Measurements from ENCODE around the gene MEGF9.

MEGF9 gene

GRCh38 chr9:120710110-120710981 lies 3.9 kb downstream of the MEGF9 start:
- no peaks in the 10 kb centered on the region for H3K9me3 ChIP-seq (ENCODE audit: insufficient read depth, low read length)
- H3K4me3 ChIP-seq (ENCODE audit: low read length): no peak overlapping the region
- no peaks in the 10 kb centered on the region; the same call in 1 of the 2 replicates for H3K79me2 ChIP-seq (ENCODE audit: low read length)
- no peak overlapping the region for H3K27ac ChIP-seq (ENCODE audit: low read length)
- TF ChIP-seq EZH2phosphoT487 (IDR thresholded peaks at IDR 0.05; ENCODE audit: low read depth): no peak
- TF ChIP-seq CTCF (IDR thresholded peaks at IDR 0.05; ENCODE audit: low read depth, low read length): no peak
- H3K9ac ChIP-seq (ENCODE audit: low read length): no peak overlapping the region
- H3K36me3 ChIP-seq (replicated peaks; ENCODE audit: low read depth, low read length): no peaks in the 10 kb centered on the region
- no peaks in the 10 kb centered on the region for H4K20me1 ChIP-seq (ENCODE audit: insufficient read depth, low read length)
- H3K4me2 ChIP-seq (ENCODE audit: low read length): no peak overlapping the region
- no peaks in the 10 kb centered on the region for H3K27me3 ChIP-seq (ENCODE audit: low read depth, low read length)
- no peak overlapping the region for H2AFZ ChIP-seq (ENCODE audit: low read depth, low read length)
- H3K4me1 ChIP-seq (ENCODE audit: low read length): peaks cover 14% of the 10 kb centered on the region

GRCh38 chr9:120708526-120709224 lies 5.6 kb downstream of the MEGF9 start:
- H3K27ac ChIP-seq (ENCODE audit: low read length): no peak overlapping the region
- no peak for TF ChIP-seq CTCF (IDR thresholded peaks at IDR 0.05; ENCODE audit: low read depth, low read length)
- no peaks in the 10 kb centered on the region; the same call in 1 of the 2 replicates for H3K79me2 ChIP-seq (ENCODE audit: low read length)
- H3K4me1 ChIP-seq (ENCODE audit: low read length): peaks cover 11% of the 10 kb centered on the region
- no peak overlapping the region for H2AFZ ChIP-seq (ENCODE audit: low read depth, low read length)
- no peak overlapping the region for H3K9ac ChIP-seq (ENCODE audit: low read length)
- H3K4me2 ChIP-seq (ENCODE audit: low read length): no peak overlapping the region
- H3K4me3 ChIP-seq (ENCODE audit: low read length): no peak overlapping the region
- no peaks in the 10 kb centered on the region for H3K9me3 ChIP-seq (ENCODE audit: insufficient read depth, low read length)
- H3K36me3 ChIP-seq (replicated peaks; ENCODE audit: low read depth, low read length): no peaks in the 10 kb centered on the region
- H3K27me3 ChIP-seq (ENCODE audit: low read depth, low read length): no peaks in the 10 kb centered on the region
- no peaks in the 10 kb centered on the region for H4K20me1 ChIP-seq (ENCODE audit: insufficient read depth, low read length)

GRCh38 chr9:120707170-120707569 lies 7.1 kb downstream of the MEGF9 start:
- H3K9ac ChIP-seq (ENCODE audit: low read length): no peak overlapping the region
- no peak overlapping the region for H2AFZ ChIP-seq (ENCODE audit: low read depth, low read length)
- H3K9me3 ChIP-seq (ENCODE audit: insufficient read depth, low read length): no peaks in the 10 kb centered on the region
- H4K20me1 ChIP-seq (ENCODE audit: insufficient read depth, low read length): no peaks in the 10 kb centered on the region
- H3K4me3 ChIP-seq (ENCODE audit: low read length): no peak overlapping the region
- H3K79me2 ChIP-seq (ENCODE audit: low read length): no peaks in the 10 kb centered on the region
- H3K27ac ChIP-seq (ENCODE audit: low read length): no peak overlapping the region
- no peak overlapping the region for H3K4me2 ChIP-seq (ENCODE audit: low read length)
- H3K36me3 ChIP-seq (replicated peaks; ENCODE audit: low read depth, low read length): no peaks in the 10 kb centered on the region
- no peaks in the 10 kb centered on the region for H3K4me1 ChIP-seq (ENCODE audit: low read length)
- TF ChIP-seq EZH2phosphoT487 (IDR thresholded peaks at IDR 0.05; ENCODE audit: low read depth) (no peak), CTCF (IDR thresholded peaks at IDR 0.05; ENCODE audit: low read depth, low read length) (no peak)
- H3K27me3 ChIP-seq (ENCODE audit: low read depth, low read length): no peaks in the 10 kb centered on the region

- TF ChIP-seq EZH2phosphoT487 (IDR thresholded peaks at IDR 0.05; ENCODE audit: low read depth) (no peak), CTCF (IDR thresholded peaks at IDR 0.05; ENCODE audit: low read depth, low read length) (no peak)
- Histone ChIP-seq H2AFZ (ENCODE audit: low read depth, low read length) (no peak overlapping the region), H3K9ac (ENCODE audit: low read length) (no peak overlapping the region), H3K4me3 (ENCODE audit: low read length) (no peak overlapping the region), H3K36me3 (replicated peaks; ENCODE audit: low read depth, low read length) (no peaks in the 10 kb centered on the region), H3K4me1 (ENCODE audit: low read length) (no peaks in the 10 kb centered on the region), H4K20me1 (ENCODE audit: insufficient read depth, low read length) (no peaks in the 10 kb centered on the region), H3K27ac (ENCODE audit: low read length) (no peak overlapping the region), H3K79me2 (ENCODE audit: low read length) (no peaks in the 10 kb centered on the region), H3K27me3 (ENCODE audit: low read depth, low read length) (no peaks in the 10 kb centered on the region), H3K9me3 (ENCODE audit: insufficient read depth, low read length) (no peaks in the 10 kb centered on the region), H3K4me2 (ENCODE audit: low read length) (no peak overlapping the region)
These were observed 9.1 kb downstream of the MEGF9 start for GRCh38 chr9:120705174-120705573.
